ENCODE results near the gene WNT2B.

WNT2B gene

DNA sequence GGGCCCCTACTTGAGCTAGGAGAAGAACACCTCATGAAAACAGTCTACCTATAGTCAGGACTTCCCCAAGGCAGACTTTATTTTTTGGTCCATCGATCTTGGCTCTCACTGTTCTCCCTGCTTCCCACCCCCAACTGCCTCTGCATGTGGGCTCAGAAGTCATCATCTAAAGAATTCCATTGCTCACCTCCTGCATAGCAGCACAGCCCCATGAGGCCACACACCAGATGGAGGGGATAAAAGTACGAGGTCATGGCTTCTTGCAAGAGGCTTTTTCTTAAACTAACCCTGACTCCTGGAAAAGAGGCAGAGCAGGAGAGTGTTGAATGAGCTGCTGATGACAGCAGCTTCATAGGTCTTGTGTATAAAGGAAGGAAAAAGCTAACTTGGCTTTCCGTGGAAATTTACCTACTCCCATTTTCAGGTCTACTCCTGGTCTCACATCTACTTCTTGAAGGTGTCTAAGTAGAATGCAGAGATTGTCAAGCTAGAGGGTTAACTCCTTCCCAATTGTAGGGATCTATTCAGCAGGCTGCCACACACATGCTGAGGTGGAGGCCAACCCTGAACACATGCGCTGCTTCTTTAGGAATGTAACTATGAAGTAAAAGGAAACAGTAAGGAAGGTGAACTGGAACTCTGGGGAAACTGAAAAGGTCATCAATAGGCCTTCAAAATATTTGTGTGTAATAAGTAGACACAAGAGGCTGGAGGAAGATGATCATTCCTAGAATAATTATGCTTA, 18.7 kb downstream of the WNT2B start:
- peaks cover 31% of the 10 kb centered on the region for H3K4me1 ChIP-seq (ENCODE audit: insufficient read depth, low read length)
- H3K36me3 ChIP-seq (ENCODE audit: insufficient read depth, low read length), result no peaks in the 10 kb centered on the region; the same call in 1 of the 2 replicates
- H3K9ac ChIP-seq (ENCODE audit: low read depth, low read length), result no peak overlapping the region
- H3K9me3 ChIP-seq (ENCODE audit: control insufficient read depth, insufficient read depth, low read length), result no peaks in the 10 kb centered on the region; the same call in 1 of the 2 replicates

DNA sequence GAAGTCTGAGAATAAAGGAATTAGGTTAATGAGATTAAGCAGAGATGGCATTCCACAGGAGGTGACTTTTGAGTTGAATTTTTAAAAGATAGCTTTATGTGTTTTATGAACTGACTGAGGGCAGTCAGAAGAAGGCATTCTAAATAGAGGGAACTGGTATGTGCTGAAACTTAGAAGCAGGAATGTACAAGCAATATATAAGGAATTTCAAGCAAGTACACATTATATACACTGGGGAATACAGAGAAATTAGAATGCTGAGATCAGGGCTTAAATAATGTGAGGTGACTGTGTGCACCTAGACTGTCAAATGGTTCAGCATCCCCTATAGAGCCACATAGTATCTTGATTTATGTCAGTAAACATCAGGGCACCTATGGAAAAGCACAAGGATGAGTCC, 19.3 kb downstream of the WNT2B start:
- no peaks in the 10 kb centered on the region; the same call in 1 of the 2 replicates for H3K36me3 ChIP-seq (ENCODE audit: insufficient read depth, low read length)
- no peak overlapping the region for H3K9ac ChIP-seq (ENCODE audit: low read depth, low read length)
- H3K9me3 ChIP-seq (ENCODE audit: control insufficient read depth, insufficient read depth, low read length), result no peaks in the 10 kb centered on the region; the same call in 1 of the 2 replicates
- peaks cover 28% of the 10 kb centered on the region for H3K4me1 ChIP-seq (ENCODE audit: insufficient read depth, low read length)

GRCh38 chr1:112529301-112529700, 20.5 kb downstream of the WNT2B start:
- Histone ChIP-seq H3K36me3 (ENCODE audit: insufficient read depth, low read length) (no peaks in the 10 kb centered on the region; the same call in 1 of the 2 replicates), H3K9ac (ENCODE audit: low read depth, low read length) (no peak overlapping the region), H3K9me3 (ENCODE audit: control insufficient read depth, insufficient read depth, low read length) (no peaks in the 10 kb centered on the region; the same call in 1 of the 2 replicates), H3K4me1 (ENCODE audit: insufficient read depth, low read length) (peaks cover 17% of the 10 kb centered on the region)

DNA sequence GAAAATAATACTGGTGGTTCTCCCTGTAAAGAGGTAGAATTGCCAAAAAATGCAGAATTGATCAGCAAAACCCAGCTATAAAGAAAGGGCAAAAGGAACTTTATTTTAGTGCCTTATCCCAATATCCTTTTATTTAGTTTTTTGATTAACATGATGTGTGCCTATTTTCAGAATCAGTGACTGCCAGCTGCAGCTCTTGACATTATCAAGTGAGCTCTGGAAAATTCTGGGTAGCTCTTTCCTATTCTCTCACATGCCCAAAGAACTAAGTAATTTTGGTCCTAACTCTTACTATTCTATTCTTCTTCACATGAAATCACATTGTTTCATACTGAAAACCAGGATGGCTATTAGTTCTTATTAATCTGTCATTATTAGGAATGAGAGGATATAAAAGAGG, 22.1 kb downstream of the WNT2B start:
- Histone ChIP-seq H3K36me3 (ENCODE audit: insufficient read depth, low read length) (no peaks in the 10 kb centered on the region; the same call in 1 of the 2 replicates), H3K4me1 (ENCODE audit: insufficient read depth, low read length) (peaks cover 5% of the 10 kb centered on the region; the same call in 1 of the 2 replicates), H3K9me3 (ENCODE audit: control insufficient read depth, insufficient read depth, low read length) (no peaks in the 10 kb centered on the region; the same call in 1 of the 2 replicates), H3K9ac (ENCODE audit: low read depth, low read length) (no peak overlapping the region)

GRCh38 chr1:112532064-112532463, 23.3 kb downstream of the WNT2B start:
- no peaks in the 10 kb centered on the region; the same call in 1 of the 2 replicates for H3K9me3 ChIP-seq (ENCODE audit: control insufficient read depth, insufficient read depth, low read length)
- H3K4me1 ChIP-seq (ENCODE audit: insufficient read depth, low read length), result peaks cover 5% of the 10 kb centered on the region; the same call in 1 of the 2 replicates
- H3K9ac ChIP-seq (ENCODE audit: low read depth, low read length), result no peak overlapping the region
- no peaks in the 10 kb centered on the region for H3K36me3 ChIP-seq (ENCODE audit: insufficient read depth, low read length)

- Histone ChIP-seq H3K9me3 (ENCODE audit: control insufficient read depth, insufficient read depth, low read length) (no peaks in the 10 kb centered on the region; the same call in 1 of the 2 replicates), H3K9ac (ENCODE audit: low read depth, low read length) (no peak overlapping the region), H3K36me3 (ENCODE audit: insufficient read depth, low read length) (no peaks in the 10 kb centered on the region), H3K4me1 (ENCODE audit: insufficient read depth, low read length) (no peaks in the 10 kb centered on the region; the same call in 1 of the 2 replicates)
Measured at GRCh38 chr1:112533029-112533428, 24.3 kb downstream of the WNT2B start.

DNA sequence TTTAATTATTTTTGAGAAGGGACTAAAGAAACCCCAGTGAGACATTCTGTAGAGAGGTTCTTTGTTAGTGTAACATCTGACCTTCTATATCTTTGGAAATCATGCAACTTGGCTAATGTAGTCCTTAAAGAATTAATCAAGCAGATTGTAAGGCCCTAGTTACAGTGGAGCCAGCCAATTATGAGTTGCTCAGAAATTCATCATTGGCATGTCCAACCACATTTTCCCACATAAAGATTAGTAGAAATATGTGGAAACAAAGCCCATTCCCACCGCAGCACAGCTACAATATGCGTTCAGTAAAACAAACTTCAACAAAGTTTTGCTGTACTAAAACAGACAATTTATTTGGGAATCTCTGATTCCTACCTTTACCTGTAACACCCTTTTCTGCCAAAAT, 27.8 kb downstream of the WNT2B start:
- H3K9ac ChIP-seq (ENCODE audit: low read depth, low read length), result no peak overlapping the region
- H3K9me3 ChIP-seq (ENCODE audit: control insufficient read depth, insufficient read depth, low read length), result no peaks in the 10 kb centered on the region; the same call in 1 of the 2 replicates
- 0 out of 2 replicates have a peak, but pooled peaks cover 4% of the 10 kb centered on the region for H3K36me3 ChIP-seq (ENCODE audit: insufficient read depth, low read length)
- H3K4me1 ChIP-seq (ENCODE audit: insufficient read depth, low read length), result no peaks in the 10 kb centered on the region; the same call in 1 of the 2 replicates

GRCh38 chr1:112537456-112537855, 28.7 kb downstream of the WNT2B start:
- Histone ChIP-seq H3K4me1 (ENCODE audit: insufficient read depth, low read length) (no peaks in the 10 kb centered on the region; the same call in 1 of the 2 replicates), H3K9me3 (ENCODE audit: control insufficient read depth, insufficient read depth, low read length) (no peaks in the 10 kb centered on the region), H3K36me3 (ENCODE audit: insufficient read depth, low read length) (0 out of 2 replicates have a peak, but pooled peaks cover 4% of the 10 kb centered on the region), H3K9ac (ENCODE audit: low read depth, low read length) (no peak overlapping the region)

DNA sequence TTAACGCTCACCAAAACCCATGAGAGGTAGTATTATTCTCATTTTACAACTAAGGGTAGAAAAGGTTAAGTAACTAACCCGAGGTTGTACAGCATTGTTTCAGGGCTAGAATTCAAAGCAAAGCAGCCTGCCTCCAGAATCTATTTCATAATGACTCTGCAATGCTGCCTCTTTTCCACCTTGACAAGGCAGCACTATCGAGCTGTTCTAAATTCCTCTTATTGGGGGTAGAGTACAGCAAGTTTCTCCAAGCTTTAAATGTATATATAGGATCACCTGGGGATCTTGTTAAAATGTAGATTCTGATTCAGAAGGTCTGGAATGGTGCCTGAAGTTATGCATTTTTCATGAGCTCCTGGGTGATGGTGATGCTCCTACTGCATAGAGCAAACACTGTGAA, 30.1 kb downstream of the WNT2B start:
- Histone ChIP-seq H3K36me3 (ENCODE audit: insufficient read depth, low read length) (0 out of 2 replicates have a peak, but pooled peaks cover 4% of the 10 kb centered on the region), H3K4me1 (ENCODE audit: insufficient read depth, low read length) (no peaks in the 10 kb centered on the region), H3K9ac (ENCODE audit: low read depth, low read length) (no peak overlapping the region), H3K9me3 (ENCODE audit: control insufficient read depth, insufficient read depth, low read length) (no peaks in the 10 kb centered on the region)

- Histone ChIP-seq H3K9ac (ENCODE audit: low read depth, low read length) (no peak overlapping the region), H3K4me1 (ENCODE audit: insufficient read depth, low read length) (peaks cover 4% of the 10 kb centered on the region; the same call in 1 of the 2 replicates), H3K9me3 (ENCODE audit: control insufficient read depth, insufficient read depth, low read length) (no peaks in the 10 kb centered on the region), H3K36me3 (ENCODE audit: insufficient read depth, low read length) (0 out of 2 replicates have a peak, but pooled peaks cover 4% of the 10 kb centered on the region)
Measured at GRCh38 chr1:112540226-112540794, 31.5 kb downstream of the WNT2B start.

- peaks cover 4% of the 10 kb centered on the region; the same call in 1 of the 2 replicates for H3K4me1 ChIP-seq (ENCODE audit: insufficient read depth, low read length)
- H3K36me3 ChIP-seq (ENCODE audit: insufficient read depth, low read length), result 0 out of 2 replicates have a peak, but pooled peaks cover 4% of the 10 kb centered on the region
Measured at GRCh38 chr1:112541299-112541698, 32.5 kb downstream of the WNT2B start.

GRCh38 chr1:112542206-112542973, 33.6 kb downstream of the WNT2B start:
- H3K9ac ChIP-seq (ENCODE audit: low read depth, low read length), result no peak overlapping the region
- peaks cover 4% of the 10 kb centered on the region; the same call in 1 of the 2 replicates for H3K4me1 ChIP-seq (ENCODE audit: insufficient read depth, low read length)
- H3K9me3 ChIP-seq (ENCODE audit: control insufficient read depth, insufficient read depth, low read length), result no peaks in the 10 kb centered on the region
- 0 out of 2 replicates have a peak, but pooled peaks cover 4% of the 10 kb centered on the region for H3K36me3 ChIP-seq (ENCODE audit: insufficient read depth, low read length)

More at GRCh38 chr1:112541299-112541698, 32.5 kb downstream of the WNT2B start:
- Histone ChIP-seq H3K9me3 (ENCODE audit: control insufficient read depth, insufficient read depth, low read length) (no peaks in the 10 kb centered on the region), H3K9ac (ENCODE audit: low read depth, low read length) (no peak overlapping the region)

DNA sequence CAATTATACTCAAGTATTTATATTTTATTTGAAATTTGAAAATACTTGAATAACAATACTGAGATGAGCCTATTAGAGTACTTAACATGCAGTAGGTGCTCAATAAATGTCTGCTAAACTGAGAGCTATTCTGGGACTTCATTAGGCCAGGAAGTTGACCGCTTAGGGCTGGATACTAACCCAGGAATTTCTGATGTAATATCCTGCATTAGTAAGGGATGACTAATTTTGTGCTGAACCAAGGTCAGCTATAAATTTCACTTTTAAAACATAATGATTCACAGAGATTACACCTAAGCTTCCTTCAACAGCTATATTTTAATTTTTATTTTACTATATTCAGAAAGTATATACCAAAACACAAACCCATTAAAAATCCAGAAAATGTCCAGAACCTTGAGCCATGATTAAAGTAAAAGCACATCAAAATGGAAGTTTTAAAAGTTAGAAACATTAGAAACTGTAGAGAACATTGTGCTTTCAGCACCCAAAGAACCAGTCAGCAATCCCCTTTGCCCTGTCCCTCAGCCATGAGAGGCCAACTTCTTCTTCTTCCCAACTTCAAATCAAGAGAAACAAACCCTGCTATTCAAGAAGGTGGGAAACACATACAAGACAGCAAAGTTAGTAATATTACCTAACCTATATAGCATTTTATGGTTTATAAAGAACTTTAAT, 35.4 kb downstream of the WNT2B start:
- peaks cover under 1% of the 10 kb centered on the region; the same call in 1 of the 2 replicates for H3K36me3 ChIP-seq (ENCODE audit: insufficient read depth, low read length)
- peaks cover 4% of the 10 kb centered on the region; the same call in 1 of the 2 replicates for H3K4me1 ChIP-seq (ENCODE audit: insufficient read depth, low read length)
- no peaks in the 10 kb centered on the region for H3K9me3 ChIP-seq (ENCODE audit: control insufficient read depth, insufficient read depth, low read length)
- no peak overlapping the region for H3K9ac ChIP-seq (ENCODE audit: low read depth, low read length)

Measured in ES-I3 (cell line).